ENCODE measurements around the gene U2SURP. TPM values are rescaled to one million over a fixed set of nuclear protein-coding genes. Genes with fewer than 3 reads are reported as not detected.

Gene U2SURP
- total RNA-seq, 6 donors from 2014 or later, result 47.4 to 126 (median 58.6) TPM

GRCh38 chr3:143002083-143002712 lies 828 bp downstream of the U2SURP start:
- Histone ChIP-seq H3K4me1 (peaks cover 12 to 64% (median 36%) of the 10 kb centered on the region in 4 donors), H3K9me3 (no peaks in the 10 kb centered on the region), H3K4me3 (peak overlapping the region; percentile 73 to 89 (median 78)), H3K27ac (peak overlapping the region; percentile 88 to 97 (median 96)), H3K36me3 (no peaks in the 10 kb centered on the region), H3K27me3 (no peaks in the 10 kb centered on the region)
- 1% methylated on average over 19 of the region's 19 CpGs for WGBS, 2 donors
- DNase-seq, result no peak
- peak; percentile 4 to 50 for ATAC-seq (ENCODE audit: low FRiP score in 2 of 2)
- TF ChIP-seq CTCF (IDR thresholded peaks at IDR 0.05), result no peak
- no peak for TF ChIP-seq EP300 (IDR thresholded peaks at IDR 0.05)
- no peak for TF ChIP-seq POLR2AphosphoS5 (IDR thresholded peaks at IDR 0.05)

- H3K36me3 ChIP-seq, result no peaks in the 10 kb centered on the region
- peaks cover 12 to 64% (median 36%) of the 10 kb centered on the region in 4 donors for H3K4me1 ChIP-seq
- H3K27ac ChIP-seq, result peak overlapping the region in 1 of 4 donors; percentile 97
- TF ChIP-seq EP300 (IDR thresholded peaks at IDR 0.05) (no peak), POLR2A (IDR thresholded peaks at IDR 0.05) (no peak), POLR2AphosphoS5 (IDR thresholded peaks at IDR 0.05) (no peak), CTCF (IDR thresholded peaks at IDR 0.05) (no peak)
- DNase-seq, result no peak
- H3K9me3 ChIP-seq, result no peaks in the 10 kb centered on the region
- peak overlapping the region; percentile 73 to 89 (median 78) for H3K4me3 ChIP-seq
- H3K27me3 ChIP-seq, result no peaks in the 10 kb centered on the region
- WGBS, 2 donors, result 5 to 8% methylated on average over 9 of the region's 9 CpGs
- no peak for ATAC-seq (ENCODE audit: low FRiP score in 2 of 2)
These were observed 1.4 kb downstream of the U2SURP start for GRCh38 chr3:143002727-143003126.

- TF ChIP-seq POLR2AphosphoS5 (IDR thresholded peaks at IDR 0.05), result no peak
- no peak for TF ChIP-seq POLR2A (IDR thresholded peaks at IDR 0.05)
- no peak for TF ChIP-seq EP300 (IDR thresholded peaks at IDR 0.05)
- TF ChIP-seq CTCF (IDR thresholded peaks at IDR 0.05), result no peak
- 85 to 95% methylated on average over 2 of the region's 2 CpGs for WGBS, 2 donors
- ATAC-seq (ENCODE audit: low FRiP score in 2 of 2) (no peak), DNase-seq (no peak)
- H3K27me3 ChIP-seq, result no peaks in the 10 kb centered on the region
- peaks cover 12 to 58% (median 38%) of the 10 kb centered on the region in 4 donors for H3K4me1 ChIP-seq
- no peaks in the 10 kb centered on the region for H3K9me3 ChIP-seq
- no peaks in the 10 kb centered on the region for H3K36me3 ChIP-seq
- H3K27ac ChIP-seq, result no peak overlapping the region
- no peak overlapping the region for H3K4me3 ChIP-seq
These were observed 3.5 kb downstream of the U2SURP start for GRCh38 chr3:143004823-143005222.

GRCh38 chr3:143010024-143010423 lies 8.7 kb downstream of the U2SURP start:
- DNase-seq (no peak), ATAC-seq (ENCODE audit: low FRiP score in 2 of 2) (no peak)
- H3K9me3 ChIP-seq, result no peaks in the 10 kb centered on the region
- WGBS, 2 donors, result 75 to 83% methylated on average over 3 of the region's 3 CpGs
- H3K36me3 ChIP-seq, result peaks cover 0 to 17% (median 2%) of the 10 kb centered on the region in 4 donors
- peaks cover 0 to 31% (median 13%) of the 10 kb centered on the region in 4 donors for H3K4me1 ChIP-seq
- no peaks in the 10 kb centered on the region for H3K27me3 ChIP-seq
- no peak overlapping the region for H3K27ac ChIP-seq
- H3K4me3 ChIP-seq, result no peak overlapping the region
- no peak for TF ChIP-seq POLR2A (IDR thresholded peaks at IDR 0.05)
- no peak for TF ChIP-seq CTCF (IDR thresholded peaks at IDR 0.05)
- TF ChIP-seq EP300 (IDR thresholded peaks at IDR 0.05), result no peak
- TF ChIP-seq POLR2AphosphoS5 (IDR thresholded peaks at IDR 0.05), result no peak

DNA sequence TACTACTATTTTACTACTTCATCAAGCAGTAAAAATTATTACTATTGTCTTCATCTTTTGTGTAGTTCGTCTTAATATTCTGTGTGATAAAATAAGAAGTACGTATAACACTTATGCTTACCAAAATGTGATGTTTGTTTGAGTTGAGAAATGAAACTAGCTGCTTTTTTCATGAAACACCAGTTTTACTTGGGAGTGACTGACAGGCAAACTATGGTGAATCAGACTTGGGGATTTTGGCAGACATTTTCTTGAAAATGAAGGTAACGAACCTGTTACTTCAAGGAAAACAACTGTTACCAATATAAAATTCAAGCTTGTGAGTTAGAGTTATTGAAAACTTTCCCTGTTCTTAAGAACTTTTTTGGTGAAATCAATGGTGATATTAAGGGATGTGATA lies 10.3 kb downstream of the U2SURP start:
- no peak for ATAC-seq (ENCODE audit: low FRiP score in 2 of 2)

More for the DNA sequence above, 10.3 kb downstream of the U2SURP start:
- no peak for DNase-seq
- Histone ChIP-seq H3K27me3 (no peaks in the 10 kb centered on the region), H3K27ac (no peak overlapping the region), H3K4me1 (peaks cover 0 to 15% (median 6%) of the 10 kb centered on the region in 4 donors), H3K4me3 (no peak overlapping the region), H3K36me3 (peaks cover under 1 to 28% (median 2%) of the 10 kb centered on the region in 4 donors), H3K9me3 (no peaks in the 10 kb centered on the region)
- WGBS, 2 donors, result 85 to 90% methylated on average over 3 of the region's 3 CpGs
- TF ChIP-seq POLR2AphosphoS5 (IDR thresholded peaks at IDR 0.05) (no peak), POLR2A (IDR thresholded peaks at IDR 0.05) (no peak), EP300 (IDR thresholded peaks at IDR 0.05) (no peak), CTCF (IDR thresholded peaks at IDR 0.05) (no peak)

Measured in upper lobe of left lung (tissue), 6 donors.